ENCODE results near the gene ICA1.

- no peak for TF ChIP-seq CTCF (optimal IDR thresholded peaks at IDR 0.05 in 1 of 3, IDR thresholded peaks at IDR 0.05 in 1 of 3, conservative IDR thresholded peaks at IDR 0.05 in 1 of 3; ENCODE audit: extremely low read depth in 1 of 3, insufficient read depth in 2 of 3, low read length in 3 of 3)
- no peak for TF ChIP-seq EZH2 (IDR thresholded peaks at IDR 0.05; ENCODE audit: low read length)
Observed at GRCh38 chr7:8254215-8254614, 7.8 kb downstream of the ICA1 start.

Measured in keratinocyte (primary cell).